HG03521 (cell line): ENCODE measurements around the gene C1QTNF12.

Experiments
- ATAC-seq: cut with Tn5 transposase; IDR thresholded peaks from one replicate; pipeline ENCODE4 v1.9.1; 2021; ENCODE audit warnings: mild to moderate bottlenecking, moderate library complexity; ENCODE audit not compliant: unreplicated experiment

C1QTNF12 gene

DNA sequence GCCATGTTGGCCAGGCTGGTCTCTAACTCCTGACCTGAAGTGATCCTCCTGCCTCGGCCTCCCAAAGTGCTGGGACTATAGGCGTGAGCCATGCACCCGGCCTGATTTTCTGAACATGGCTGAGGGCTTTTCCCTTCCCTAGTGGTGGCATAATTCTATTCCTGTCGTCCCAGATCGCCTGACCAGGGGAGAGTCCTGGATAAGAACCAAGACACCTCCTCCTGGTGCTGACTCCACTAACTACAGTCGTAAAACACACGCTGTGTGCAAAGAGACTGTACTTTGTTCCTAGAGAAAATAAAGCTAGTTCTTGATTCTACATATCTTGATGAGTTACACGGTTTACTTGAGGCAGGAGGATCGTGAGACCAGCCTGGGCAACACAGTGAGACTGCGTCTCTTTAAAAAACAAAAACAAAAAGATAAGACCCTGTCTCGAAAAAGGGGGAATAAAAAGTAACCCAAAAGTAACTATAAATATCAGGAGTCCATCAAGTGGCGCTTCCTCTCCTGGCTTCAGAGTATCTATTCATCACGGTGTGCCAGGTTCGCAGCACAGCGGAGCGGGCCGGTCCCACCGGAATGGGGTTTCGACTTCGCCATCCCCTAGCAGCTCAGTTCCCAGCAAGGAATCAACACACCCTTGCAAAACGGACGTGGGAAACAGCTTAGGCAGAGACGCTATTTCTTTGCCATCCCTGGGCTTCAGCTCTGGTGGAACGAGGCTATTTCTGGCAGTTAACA lies 15.7 kb downstream of the C1QTNF12 start:
- ATAC-seq = no peak

DNA sequence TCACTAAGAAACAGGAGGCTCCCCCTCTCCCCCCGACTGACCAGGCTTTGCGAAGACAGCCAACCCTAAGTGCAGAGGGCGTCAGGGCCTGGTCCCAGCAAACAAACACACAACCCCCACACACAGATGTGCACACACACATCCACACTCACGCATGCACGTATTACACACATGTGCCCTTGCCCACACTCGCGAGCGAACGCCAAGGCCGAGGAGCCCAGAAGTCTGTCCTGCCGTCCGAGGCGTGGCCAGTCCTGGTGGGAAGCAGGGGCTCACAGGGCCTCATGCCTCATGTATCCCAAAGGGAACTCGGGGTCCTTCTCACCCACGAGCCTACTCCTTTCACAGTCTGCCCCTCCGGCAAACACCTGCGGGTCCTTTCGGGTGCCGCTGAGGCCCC lies 16.8 kb downstream of the C1QTNF12 start:
- no peak for ATAC-seq

DNA sequence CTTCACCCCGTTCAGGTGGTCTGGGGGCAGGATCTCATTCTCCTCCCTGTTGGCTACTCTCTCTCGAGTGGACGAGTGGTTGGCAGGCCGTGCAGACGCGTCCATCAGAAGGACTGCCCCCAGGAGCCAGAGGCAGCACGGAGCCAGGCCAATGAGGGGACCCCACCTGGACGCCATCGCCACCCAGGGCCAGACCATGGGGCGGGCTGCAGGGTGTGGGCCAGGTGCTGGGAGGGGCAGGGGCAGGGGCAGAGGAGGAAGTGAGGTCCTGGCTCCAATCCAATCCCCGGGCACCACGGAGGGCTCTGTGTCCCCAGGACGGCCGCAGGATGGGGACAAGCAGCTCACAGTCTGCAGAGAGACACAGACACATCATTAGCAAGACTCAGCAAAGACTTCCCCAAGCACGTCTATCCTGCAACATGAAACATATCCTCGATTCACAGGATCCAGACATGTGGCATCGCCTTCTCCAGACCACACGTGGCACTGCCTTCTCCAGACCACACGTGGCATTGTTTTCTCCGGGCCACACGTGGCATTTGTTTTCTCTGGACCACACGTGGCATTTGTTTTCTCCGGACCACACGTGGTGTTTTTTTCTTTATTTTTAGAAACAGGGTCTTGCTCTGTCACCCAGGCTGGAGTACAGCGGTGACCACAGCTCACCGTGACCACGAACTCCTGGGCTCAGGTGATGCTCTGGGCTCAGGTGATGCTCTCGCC lies 17.8 kb downstream of the C1QTNF12 start:
- ATAC-seq = no peak

DNA sequence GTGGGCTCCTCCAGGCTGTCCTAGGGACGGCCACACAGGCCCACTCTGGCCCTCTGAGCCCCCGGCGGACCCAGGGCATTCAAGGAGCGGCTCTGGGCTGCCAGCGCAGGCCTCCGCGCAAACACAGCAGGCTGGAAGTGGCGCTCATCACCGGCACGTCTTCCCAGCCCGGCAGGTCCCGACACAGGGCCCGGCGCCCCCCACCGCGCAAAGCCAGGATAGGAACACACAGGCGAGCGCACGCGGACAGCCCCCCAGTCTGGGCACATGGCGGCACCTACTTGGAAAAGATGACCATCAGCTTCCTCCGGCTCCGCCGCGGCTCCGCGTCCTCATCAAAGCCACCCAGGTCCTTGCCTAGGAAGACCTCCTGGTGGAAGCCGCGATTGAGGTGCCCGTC lies 18.3 kb downstream of the C1QTNF12 start:
- no peak for ATAC-seq

DNA sequence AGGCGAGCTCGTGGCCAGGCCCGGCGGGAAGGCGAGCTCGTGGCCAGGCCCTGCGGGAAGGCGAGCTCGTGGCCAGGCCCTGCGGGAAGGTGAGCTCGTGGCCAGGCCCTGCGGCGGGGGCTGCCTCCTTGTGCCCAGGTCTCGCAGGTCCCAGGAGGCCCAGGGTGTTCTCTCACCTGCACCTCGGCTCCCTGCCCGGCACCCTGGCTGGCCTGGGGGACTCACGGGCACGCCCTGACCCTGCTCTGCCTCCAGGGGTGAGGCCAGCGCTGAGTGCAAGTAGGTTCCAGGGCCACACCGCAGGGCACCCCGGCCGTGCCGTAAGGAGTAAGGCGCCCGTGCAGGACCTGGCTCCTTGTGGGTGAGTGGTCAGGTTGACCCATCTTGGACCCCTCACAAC lies 19.1 kb downstream of the C1QTNF12 start:
- ATAC-seq = no peak

DNA sequence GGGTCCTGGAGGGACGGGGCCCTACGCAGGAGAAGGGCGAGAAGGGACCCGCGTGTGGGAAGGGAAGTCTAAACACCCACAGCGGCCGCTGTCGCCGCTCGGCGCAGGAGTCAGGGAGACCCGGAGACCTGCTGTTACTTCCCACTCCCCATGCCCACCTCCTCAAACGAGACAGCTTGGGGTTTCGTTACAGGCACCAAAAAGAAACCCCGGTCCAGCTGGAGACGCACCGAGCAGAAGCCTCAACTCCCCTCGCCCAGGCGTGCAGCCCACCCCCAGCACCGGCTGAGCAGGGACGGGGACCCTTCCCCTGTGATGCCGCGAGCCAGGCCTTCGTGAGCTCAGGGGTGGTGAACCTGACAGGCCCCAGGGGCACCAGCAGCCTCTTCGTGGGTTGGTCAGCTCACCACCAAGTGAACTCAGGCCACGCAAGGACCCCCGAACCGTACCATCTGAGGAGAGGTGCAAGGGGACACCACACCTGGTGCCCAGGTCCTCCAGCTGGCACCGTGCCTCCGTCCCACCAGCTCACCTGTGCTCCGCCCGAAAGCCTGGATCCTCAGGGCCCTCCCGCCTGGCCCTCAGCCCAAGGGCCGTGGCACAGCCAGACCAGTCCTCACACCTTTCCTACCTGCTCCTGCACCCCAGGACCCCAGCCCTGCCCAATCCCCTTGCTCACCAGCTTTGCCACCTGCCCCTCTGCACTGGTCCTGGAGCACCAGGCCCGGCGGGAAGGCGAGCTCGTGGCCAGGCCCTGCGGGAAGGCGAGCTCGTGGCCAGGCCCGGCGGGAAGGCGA lies 19.8 kb downstream of the C1QTNF12 start:
- no peak for ATAC-seq

DNA sequence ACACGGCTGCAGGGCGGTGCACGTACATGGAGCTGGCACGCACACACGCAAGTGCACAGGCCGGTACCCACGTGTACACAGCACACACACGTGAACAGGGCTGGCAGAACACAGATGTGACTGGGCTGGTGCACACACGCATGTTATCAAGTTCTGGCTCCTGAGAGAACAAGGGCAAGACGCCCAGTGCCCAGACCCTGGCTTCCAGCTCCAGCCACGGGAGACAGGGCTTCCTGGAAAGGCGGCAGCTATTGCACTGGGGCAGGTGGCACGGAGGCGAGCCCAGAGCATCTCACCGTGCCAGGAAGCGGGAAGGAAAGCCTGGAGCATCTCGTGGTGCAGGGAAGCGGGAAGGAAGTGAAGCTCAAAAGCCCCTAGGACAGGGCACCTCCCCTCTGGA lies 20.6 kb downstream of the C1QTNF12 start:
- no peak for ATAC-seq

DNA sequence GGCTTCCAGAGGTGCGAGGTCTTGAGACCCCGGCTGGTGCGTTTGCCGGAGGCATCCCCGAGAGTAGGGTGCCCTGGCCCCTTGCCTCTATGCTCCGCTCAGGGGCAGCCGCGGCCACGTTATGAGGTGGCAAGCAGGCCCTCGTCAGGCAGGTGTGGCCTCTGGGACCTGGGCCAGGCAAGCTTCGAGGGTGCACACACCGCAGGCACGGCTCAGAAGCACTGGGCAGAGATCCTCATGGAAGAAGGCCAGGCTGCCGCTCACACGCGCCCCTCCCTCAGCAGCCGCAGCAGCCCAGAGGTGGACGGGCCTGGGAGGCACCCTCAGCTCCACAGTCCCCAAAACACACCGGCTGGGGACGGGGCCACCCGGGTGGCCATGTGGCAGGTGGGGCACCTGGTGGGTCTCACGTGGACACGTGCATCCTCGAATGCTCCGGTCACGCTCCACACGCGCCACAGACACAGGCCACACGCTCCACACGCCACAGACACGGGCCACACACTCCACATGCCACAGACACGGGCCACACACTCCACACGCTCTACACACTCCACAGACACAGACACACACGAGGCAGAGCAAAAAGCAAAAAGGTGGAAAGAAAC lies 21.2 kb downstream of the C1QTNF12 start:
- ATAC-seq = no peak

DNA sequence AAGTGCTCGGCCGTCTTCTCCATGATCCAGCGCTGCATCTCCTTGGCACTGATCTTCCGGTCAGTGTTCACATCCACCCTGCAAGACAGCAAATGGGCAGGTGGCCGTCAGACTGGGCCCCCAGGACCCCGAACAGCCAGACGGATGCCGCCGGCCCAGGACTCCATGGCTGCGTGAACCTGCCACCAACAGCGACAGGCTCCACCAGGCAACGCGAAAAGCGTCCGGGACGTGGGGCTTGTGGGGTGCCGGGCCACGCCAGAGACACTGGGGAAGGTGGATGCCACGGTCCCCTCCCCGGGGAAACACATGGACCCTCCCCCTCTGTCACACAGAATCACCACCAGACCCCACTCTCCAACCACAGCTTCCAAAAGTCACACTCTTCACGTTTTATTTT lies 22.6 kb downstream of the C1QTNF12 start:
- no peak for ATAC-seq

DNA sequence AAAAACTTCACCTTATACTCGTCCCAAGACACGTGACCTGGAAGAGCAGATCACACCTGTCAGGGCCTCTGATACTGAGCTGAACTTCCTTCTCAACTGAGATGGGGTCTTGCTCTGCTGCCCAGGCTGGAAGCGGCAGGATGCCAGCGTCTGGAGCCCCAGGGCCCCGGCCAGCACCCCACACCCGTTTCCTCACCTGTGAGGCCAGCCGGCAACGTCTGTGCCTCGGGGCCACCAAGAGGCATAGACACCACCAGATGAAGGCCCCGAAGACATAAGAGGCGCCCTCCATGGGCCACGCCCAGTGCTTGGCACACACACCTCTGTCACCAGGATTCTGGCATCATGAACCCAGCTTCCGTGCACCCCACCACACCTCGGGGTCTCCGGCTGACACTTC lies 23.2 kb downstream of the C1QTNF12 start:
- ATAC-seq = no peak

DNA sequence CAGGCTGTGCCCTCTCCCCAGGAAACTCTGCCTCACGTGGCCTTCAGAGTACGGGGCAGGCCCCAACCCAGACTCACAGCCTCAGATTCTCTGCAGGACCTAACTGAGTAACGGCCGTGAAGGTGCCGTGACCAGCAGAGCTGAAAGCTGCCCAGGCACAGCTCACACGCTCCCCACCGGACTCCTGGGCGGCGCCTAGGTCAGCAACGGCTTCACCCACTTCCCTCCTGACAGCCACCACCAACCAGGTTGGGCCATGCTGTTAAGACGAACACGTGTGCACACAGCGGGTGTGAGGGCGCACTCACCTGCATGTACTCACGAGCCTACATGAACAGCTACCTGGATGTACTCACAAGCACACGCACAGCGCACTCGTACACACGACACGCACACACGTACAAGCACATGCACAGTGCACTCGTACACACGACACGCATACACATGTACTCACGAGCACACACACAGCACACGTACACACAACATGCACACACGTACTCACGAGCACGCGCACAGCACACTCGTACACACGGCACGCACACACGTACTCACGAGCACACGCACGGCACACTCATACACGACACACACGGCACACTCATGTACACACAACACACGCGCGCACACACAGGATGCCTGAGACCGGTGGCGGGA lies 23.8 kb downstream of the C1QTNF12 start:
- no peak for ATAC-seq

DNA sequence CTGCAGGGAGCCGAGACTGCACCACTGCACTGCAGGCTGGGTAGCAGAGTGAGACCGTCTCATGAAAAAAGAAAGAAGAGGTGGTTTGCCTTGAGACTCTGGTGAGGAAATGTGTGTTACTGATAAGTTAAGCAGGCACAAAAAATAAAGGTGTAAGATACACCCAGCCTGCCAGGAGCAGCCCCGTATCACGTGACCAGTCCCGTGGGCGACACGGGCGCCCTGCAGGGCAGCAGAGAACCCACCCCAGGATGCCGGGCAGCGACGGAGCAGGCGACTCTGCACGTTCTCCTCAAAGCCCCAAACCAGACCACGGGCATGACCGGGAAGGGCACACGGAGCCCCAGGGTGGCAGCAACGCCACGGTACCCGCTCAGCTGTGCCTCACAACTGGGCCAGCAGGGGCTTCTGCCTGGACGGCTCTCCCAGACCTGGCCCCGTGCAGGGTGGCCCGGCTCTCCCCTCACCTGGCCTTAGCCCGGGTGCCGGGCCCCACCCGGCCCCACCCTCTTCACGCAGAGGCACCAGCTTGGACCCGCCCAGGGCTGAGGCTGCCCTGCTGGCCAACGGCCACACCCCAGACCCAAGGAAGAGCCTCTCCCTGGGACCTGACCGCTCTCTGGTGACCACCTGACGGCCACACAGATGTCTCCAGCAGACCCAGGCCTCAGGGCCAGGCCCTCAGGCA lies 24.5 kb downstream of the C1QTNF12 start:
- ATAC-seq = no peak

DNA sequence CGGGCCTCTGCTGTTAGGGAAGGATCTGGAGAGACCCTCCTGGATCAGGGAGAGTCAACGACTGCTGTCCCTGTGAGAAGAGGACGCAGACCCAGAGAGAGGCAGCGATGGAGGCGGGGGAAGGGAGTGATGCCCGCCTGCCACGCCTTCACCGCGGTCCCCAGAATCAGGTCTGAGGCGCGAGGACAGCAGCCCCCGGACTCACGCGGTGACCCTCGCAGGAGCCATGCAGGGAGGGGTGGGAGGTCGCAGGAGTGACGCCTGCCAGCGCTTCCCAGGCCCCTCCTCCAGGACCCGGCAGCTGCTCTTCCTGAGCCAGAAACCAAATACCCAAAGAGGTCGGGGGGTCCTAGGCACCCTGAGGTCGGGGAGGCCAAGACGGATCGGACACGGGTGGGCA lies 26.3 kb downstream of the C1QTNF12 start:
- ATAC-seq = no peak

DNA sequence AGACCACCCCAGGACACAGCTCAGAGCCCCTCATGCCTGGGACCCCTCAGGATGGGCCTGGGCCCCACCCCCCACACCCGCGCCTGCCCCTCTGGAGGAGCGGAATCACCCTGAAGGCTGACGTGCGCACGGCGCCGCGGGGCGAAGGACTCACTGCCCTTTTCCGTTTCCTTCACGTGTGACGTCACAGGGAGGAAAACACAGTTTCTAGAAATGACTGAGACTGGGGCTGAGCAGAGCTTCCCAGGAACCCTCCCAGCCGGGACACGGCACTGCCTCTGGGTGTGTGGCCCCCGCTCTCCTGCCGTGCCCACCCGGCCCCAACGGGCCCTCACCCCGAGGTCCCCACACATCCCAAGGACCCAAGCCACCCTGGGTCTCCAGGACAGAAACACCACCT lies 27.2 kb downstream of the C1QTNF12 start:
- ATAC-seq = no peak

DNA sequence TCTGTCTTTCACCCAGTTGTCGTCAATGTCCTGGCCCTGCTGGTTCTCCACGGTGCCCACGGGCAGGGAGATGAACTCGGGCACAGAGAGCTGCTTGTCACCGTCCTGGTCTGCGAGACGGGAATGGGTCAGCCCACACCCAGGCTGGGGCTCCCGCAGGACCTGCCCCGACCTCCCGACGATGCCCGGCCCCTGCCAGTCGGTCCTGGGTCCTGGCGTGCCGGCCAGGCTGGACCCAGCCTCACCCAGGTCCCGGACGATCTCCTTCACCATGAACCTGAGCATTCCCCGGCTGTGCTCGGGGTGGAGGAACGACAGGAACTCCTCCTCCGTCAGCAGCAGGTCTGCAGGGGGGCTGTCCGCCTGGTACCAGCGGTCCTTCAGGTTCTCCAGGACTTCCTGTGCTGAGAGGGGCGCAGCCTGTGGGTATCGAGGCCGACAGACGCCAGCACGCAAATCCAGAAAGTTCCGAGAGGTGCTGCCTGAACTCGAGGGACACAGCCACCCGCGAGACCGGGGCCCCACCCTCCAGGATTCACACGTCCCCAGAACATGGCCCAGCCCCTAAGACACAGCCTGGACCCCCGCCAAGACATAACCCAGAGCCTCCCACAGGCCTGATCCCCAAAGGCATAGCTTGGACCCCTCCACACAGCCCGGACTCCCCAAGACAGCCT lies 27.9 kb downstream of the C1QTNF12 start:
- no peak for ATAC-seq

DNA sequence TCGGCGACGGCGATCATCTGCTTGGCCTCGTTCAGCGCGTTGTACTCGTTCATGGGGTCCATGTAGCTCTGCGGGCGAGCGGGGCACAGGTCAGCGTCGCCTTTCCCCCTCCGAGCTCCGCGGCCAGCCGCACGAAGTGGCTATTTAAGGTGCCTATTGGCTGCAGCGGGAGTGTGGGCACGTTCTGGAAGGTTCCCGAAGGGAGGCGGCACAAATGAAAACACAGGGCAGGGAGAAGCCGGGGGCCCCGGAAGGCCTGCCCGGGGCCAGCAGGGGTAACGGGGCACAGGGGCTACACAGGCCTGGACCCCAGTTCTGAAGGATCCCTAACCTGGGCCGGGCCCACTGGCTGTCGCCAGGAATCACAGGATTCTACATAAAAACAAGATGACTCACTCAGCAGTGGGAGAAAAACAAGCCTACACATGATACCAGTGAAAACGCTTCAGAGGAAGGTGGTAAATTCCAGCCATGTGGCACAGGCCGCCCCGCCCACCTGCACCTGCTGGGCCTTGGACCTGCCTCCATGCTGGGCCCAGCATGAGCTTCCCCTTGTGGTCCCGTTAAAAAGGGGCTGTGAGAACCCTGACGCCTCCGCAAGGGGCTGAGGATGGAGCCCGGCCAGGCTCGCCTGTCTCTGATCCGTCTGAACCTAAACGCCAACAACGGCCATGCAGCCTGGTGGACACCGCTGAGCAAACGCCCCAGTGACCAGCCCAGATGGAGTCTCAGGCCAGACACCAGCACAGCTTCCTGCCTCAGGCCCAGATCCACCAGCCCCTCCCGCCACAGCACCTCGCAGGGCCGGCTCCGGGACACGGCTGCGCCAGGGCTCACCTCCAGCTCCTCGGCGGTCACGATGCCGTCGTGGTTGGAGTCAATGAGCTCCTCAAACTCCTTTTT lies 28.6 kb downstream of the C1QTNF12 start:
- no peak for ATAC-seq

DNA sequence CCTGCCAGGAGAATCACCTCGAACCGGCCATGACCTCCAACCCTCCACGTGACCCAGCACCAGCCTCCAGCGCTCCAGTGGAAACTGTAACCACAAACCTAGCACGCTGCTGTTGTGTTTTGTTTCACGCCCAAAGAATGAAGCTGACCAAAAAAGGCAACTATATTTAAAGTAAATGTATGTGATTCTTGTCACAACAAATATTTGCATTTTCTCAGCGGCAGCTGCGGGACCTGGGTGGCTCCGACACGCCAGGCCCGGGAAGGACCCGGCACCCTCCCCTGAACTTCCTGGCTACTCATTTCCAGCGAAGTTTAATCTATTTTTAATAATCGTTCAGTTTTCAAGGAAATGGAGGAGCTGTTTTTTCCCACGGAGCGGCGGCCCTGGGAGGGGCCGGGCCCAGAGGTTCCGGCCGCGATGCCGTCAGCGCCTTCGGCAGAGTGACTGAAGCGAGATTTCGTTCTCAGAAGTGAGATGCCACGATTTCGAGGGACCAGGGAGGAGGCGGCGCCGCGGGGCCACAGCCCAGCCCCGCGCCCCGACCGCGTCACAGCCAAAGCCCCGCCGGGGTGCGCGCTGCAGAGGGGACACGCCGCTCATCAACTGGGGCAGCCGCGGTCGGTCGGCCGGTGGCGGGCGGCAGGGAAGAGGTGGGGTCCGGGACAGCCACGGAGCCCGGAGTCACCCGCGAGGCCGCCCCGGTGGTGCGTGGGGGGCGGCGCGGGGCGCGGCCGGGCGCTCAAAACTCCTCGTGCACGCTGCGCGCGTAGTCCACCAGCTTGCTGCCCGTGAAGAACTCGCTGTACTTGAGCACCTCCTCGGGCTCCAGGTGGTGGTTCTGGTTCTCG lies 29.5 kb downstream of the C1QTNF12 start:
- ATAC-seq = no peak
